KMS-11 (cell line): ENCODE measurements around the gene MLKL.

Experiments used
- H2AFZ ChIP-seq: fragments of 200-600 bp; sonication (generic); 2 replicates; pipeline ENCODE4 v1.6.1; 2016; ENCODE audit warnings: antibody characterized with exemption, mixed run types, low read depth
- H3K27ac ChIP-seq: fragments of 200-600 bp; sonication (generic); 2 replicates; pipeline ENCODE4 v1.6.1; 2016; ENCODE audit warnings: mild to moderate bottlenecking, mixed run types
- H3K27me3 ChIP-seq: fragments of 200-600 bp; sonication (generic); 2 replicates; pipeline ENCODE4 v1.6.1; 2017; ENCODE audit warnings: mild to moderate bottlenecking, low read depth, mixed run types, moderate library complexity; ENCODE audit not compliant: insufficient read depth
- H3K36me3 ChIP-seq: fragments of 200-600 bp; sonication (generic); 2 replicates; pipeline ENCODE4 v1.6.1; 2017; ENCODE audit warnings: mild to moderate bottlenecking, mixed run types; ENCODE audit not compliant: insufficient read depth
- H3K4me1 ChIP-seq: fragments of 200-600 bp; sonication (generic); 2 replicates; pipeline ENCODE4 v1.6.1; 2016; ENCODE audit warnings: mild to moderate bottlenecking, low read depth, mixed run types; ENCODE audit not compliant: poor library complexity, severe bottlenecking
- H3K4me2 ChIP-seq: fragments of 200-600 bp; sonication (generic); 2 replicates; pipeline ENCODE4 v1.7.0; 2016; ENCODE audit warnings: mild to moderate bottlenecking, mixed run types
- H3K4me3 ChIP-seq: fragments of 200-600 bp; sonication (generic); IDR thresholded peaks from 2 replicates; pipeline ENCODE4 v1.6.1; 2017; ENCODE audit warnings: low read depth, low read length, mixed read lengths; ENCODE audit not compliant: insufficient read depth
- H3K79me2 ChIP-seq: fragments of 200-600 bp; sonication (generic); 2 replicates; pipeline ENCODE4 v1.6.1; 2016; ENCODE audit warnings: low read depth, mixed run types; ENCODE audit not compliant: insufficient read depth
- H3K9ac ChIP-seq: fragments of 200-600 bp; sonication (generic); 2 replicates; pipeline ENCODE4 v1.6.1; 2016; ENCODE audit warnings: mild to moderate bottlenecking, mixed run types
- H4K20me1 ChIP-seq: fragments of 200-600 bp; sonication (generic); 2 replicates; pipeline ENCODE4 v1.6.1; 2016; ENCODE audit warnings: mild to moderate bottlenecking, mixed run types; ENCODE audit not compliant: insufficient read depth
- CTCF ChIP-seq: fragments of 200-600 bp; sonication (generic); conservative IDR thresholded peaks from 2 replicates; pipeline ENCODE4 v1.6.1; 2017; ENCODE audit warnings: low read depth, mild to moderate bottlenecking, antibody characterized with exemption, low read length, moderate library complexity, mixed read lengths

The MLKL gene

DNA sequence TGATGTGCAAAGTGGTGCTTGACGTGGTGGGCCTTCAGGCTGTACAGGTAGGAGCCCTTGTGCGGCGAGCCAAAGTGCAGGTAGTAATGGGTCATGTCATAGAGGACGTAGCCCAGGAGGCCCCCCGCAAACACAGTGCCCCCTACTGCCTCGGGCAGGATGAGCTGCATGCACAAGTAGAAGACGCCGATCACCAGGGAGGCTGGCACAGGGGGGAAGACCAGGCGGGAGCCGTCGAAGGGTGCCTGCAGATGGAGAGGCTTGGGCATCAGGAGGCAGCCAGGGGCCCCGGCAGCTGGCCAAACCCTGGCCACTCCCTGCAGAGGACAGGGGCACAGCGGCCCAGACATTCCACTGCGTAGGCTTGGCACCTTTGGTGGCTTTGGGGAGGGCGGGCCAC lies 15.7 kb upstream of the MLKL start:
- Histone ChIP-seq H3K4me2 (no peak overlapping the region), H4K20me1 (no peaks in the 10 kb centered on the region), H2AFZ (no peak overlapping the region), H3K27me3 (no peaks in the 10 kb centered on the region), H3K4me1 (no peaks in the 10 kb centered on the region), H3K4me3 (no peak overlapping the region), H3K27ac (no peak overlapping the region), H3K36me3 (no peaks in the 10 kb centered on the region), H3K9ac (no peak overlapping the region), H3K79me2 (no peaks in the 10 kb centered on the region)
- TF ChIP-seq CTCF, result no peak

- Histone ChIP-seq H2AFZ (no peak overlapping the region), H3K36me3 (no peaks in the 10 kb centered on the region), H3K4me1 (no peaks in the 10 kb centered on the region), H3K27ac (no peak overlapping the region), H3K27me3 (no peaks in the 10 kb centered on the region), H3K79me2 (no peaks in the 10 kb centered on the region), H3K4me2 (no peak overlapping the region), H3K9ac (no peak overlapping the region), H3K4me3 (no peak overlapping the region), H4K20me1 (no peaks in the 10 kb centered on the region)
- TF ChIP-seq CTCF, result no peak
Observed at GRCh38 chr16:74713876-74714275, 13.2 kb upstream of the MLKL start.

- no peak for TF ChIP-seq CTCF
- no peak overlapping the region for H3K27ac ChIP-seq
- no peak overlapping the region for H3K9ac ChIP-seq
- H2AFZ ChIP-seq, result no peak overlapping the region
- no peaks in the 10 kb centered on the region for H3K79me2 ChIP-seq
- no peaks in the 10 kb centered on the region for H4K20me1 ChIP-seq
- H3K4me3 ChIP-seq, result no peak overlapping the region
- peaks cover 2% of the 10 kb centered on the region for H3K4me1 ChIP-seq
- no peak overlapping the region for H3K4me2 ChIP-seq
- H3K36me3 ChIP-seq, result no peaks in the 10 kb centered on the region
- H3K27me3 ChIP-seq, result no peaks in the 10 kb centered on the region
Observed at GRCh38 chr16:74713325-74713724, 12.7 kb upstream of the MLKL start.

- no peaks in the 10 kb centered on the region for H3K36me3 ChIP-seq
- no peaks in the 10 kb centered on the region for H4K20me1 ChIP-seq
- TF ChIP-seq CTCF, result no peak
- no peaks in the 10 kb centered on the region for H3K79me2 ChIP-seq
- no peak overlapping the region for H3K4me2 ChIP-seq
- H3K27ac ChIP-seq, result no peak overlapping the region
- no peaks in the 10 kb centered on the region for H3K27me3 ChIP-seq
- H2AFZ ChIP-seq, result no peak overlapping the region
- H3K9ac ChIP-seq, result no peak overlapping the region
- H3K4me1 ChIP-seq, result peaks cover 11% of the 10 kb centered on the region
- H3K4me3 ChIP-seq, result no peak overlapping the region
Observed at GRCh38 chr16:74711938-74712337, 11.3 kb upstream of the MLKL start.

DNA sequence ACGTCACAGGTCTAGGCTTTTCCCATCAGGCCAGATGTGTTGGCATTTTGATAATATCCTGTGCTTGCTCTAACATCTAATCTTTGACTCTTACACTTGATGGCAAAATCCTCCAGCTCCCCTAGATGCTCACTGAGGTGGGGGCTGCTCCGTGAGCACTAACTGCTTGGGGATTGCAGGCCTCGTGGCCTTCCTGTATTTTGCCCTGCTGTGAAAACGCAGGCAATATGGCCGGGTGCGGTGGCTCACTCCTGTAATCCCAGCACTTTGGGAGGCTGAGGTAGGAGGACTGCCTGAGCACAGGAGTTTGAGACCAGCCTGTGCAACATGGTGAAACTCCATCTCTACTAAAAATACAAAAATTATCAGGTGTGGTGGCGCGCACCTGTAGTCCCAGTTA lies 9.7 kb upstream of the MLKL start:
- no peak overlapping the region for H3K4me3 ChIP-seq
- H2AFZ ChIP-seq, result no peak overlapping the region
- H3K27ac ChIP-seq, result no peak overlapping the region
- no peaks in the 10 kb centered on the region for H3K36me3 ChIP-seq
- no peaks in the 10 kb centered on the region for H3K27me3 ChIP-seq
- TF ChIP-seq CTCF, result no peak
- H3K9ac ChIP-seq, result no peak overlapping the region
- no peak overlapping the region for H3K4me2 ChIP-seq
- no peaks in the 10 kb centered on the region for H3K79me2 ChIP-seq
- H4K20me1 ChIP-seq, result no peaks in the 10 kb centered on the region
- peaks cover 11% of the 10 kb centered on the region for H3K4me1 ChIP-seq
